HG03060 (cell line): ENCODE measurements around the gene RNF223.

ENCODE experiments used
- ATAC-seq: cut with Tn5 transposase; IDR thresholded peaks from one replicate; pipeline ENCODE4 v1.9.1; 2021; ENCODE audit warnings: low read depth, moderate number of reproducible peaks; ENCODE audit not compliant: unreplicated experiment

The RNF223 gene

GRCh38 chr1:1048765-1049164, 25.3 kb downstream of the RNF223 start:
- ATAC-seq = no peak

- ATAC-seq = no peak
Measured at GRCh38 chr1:1047963-1048362, 26.1 kb downstream of the RNF223 start.

- ATAC-seq = no peak
Measured at GRCh38 chr1:1047407-1047806, 26.7 kb downstream of the RNF223 start.

- ATAC-seq = no peak
Measured at GRCh38 chr1:1046767-1047166, 27.3 kb downstream of the RNF223 start.

GRCh38 chr1:1046243-1046642, 27.9 kb downstream of the RNF223 start:
- ATAC-seq = no peak

GRCh38 chr1:1045129-1045528, 29.0 kb downstream of the RNF223 start:
- ATAC-seq = no peak

GRCh38 chr1:1044455-1045078, 29.5 kb downstream of the RNF223 start:
- ATAC-seq = no peak

- ATAC-seq = no peak
Measured at GRCh38 chr1:1043921-1044320, 30.2 kb downstream of the RNF223 start.

- no peak for ATAC-seq
Measured at GRCh38 chr1:1043411-1043810, 30.7 kb downstream of the RNF223 start.

GRCh38 chr1:1042835-1043234, 31.3 kb downstream of the RNF223 start:
- ATAC-seq = no peak

GRCh38 chr1:1041873-1042272, 32.2 kb downstream of the RNF223 start:
- no peak for ATAC-seq

GRCh38 chr1:1041092-1041523, 33.0 kb downstream of the RNF223 start:
- ATAC-seq = no peak

GRCh38 chr1:1040004-1040991, 33.8 kb downstream of the RNF223 start:
- no peak for ATAC-seq

- ATAC-seq = no peak
Measured at GRCh38 chr1:1039145-1039910, 34.8 kb downstream of the RNF223 start.

GRCh38 chr1:1038694-1039093, 35.4 kb downstream of the RNF223 start:
- ATAC-seq = no peak

GRCh38 chr1:1037366-1038327, 36.5 kb downstream of the RNF223 start:
- no peak for ATAC-seq

GRCh38 chr1:1035291-1035943, 38.7 kb downstream of the RNF223 start:
- no peak for ATAC-seq

GRCh38 chr1:1034439-1034781, 39.7 kb downstream of the RNF223 start:
- ATAC-seq = no peak

- no peak for ATAC-seq
Measured at GRCh38 chr1:1033731-1034438, 40.2 kb downstream of the RNF223 start.
